ENCODE measurements around the gene SMIM3. TPM values are rescaled to one million over a fixed set of nuclear protein-coding genes. Genes with fewer than 3 reads are reported as not detected.
A peak's percentile ranks its signal among the peaks of the same experiment; 100 is the strongest.

Gene SMIM3
- polyA plus RNA-seq, 4 donors: 14.2 to 24.6 (median 20.3) TPM

DNA sequence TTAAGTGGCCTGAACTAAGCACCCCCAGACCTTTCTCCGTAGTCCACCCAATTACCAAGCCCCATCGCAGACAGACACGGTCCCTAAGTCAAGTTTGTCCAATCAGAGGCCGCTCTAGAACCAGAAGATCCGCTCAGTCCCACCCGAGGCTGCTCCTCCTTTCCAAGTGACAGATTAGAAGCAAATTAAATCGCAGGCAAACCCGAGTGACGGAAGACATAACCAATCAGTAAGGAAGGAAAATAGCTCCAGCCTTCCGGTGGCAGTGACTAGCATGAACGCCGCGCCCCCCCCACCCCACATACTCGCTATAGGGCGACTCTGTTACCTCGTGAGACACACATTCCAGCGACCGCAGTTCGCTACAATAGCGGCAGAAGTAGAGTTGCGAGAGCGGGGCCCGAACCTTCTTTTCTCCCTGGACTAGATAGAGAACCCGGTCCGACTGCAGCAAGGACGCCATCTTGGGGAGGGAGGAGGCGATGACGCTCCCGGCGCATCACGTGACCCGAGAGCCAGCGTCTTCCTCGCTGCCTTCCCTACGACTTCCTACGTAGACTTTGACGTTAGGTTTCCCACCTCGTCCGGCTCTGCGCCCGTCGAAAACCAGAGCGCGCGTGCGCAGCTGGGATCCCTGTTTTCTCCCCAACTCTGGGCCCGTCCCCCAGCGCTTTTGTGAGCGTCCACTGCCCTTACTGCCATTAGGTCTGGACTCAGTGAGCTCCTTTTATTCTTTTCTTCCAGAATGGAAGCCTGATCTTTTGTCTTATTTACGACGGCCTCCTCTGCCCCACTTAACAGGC is 19.8 kb upstream of the SMIM3 start, which contains the start of gene DCTN4:
Gene DCTN4, minus strand, starts transcription at position 487 of the 803 bp plus-strand sequence. Its CDS starts 24 bp downstream, at position 463.
- Histone ChIP-seq H3K36me3 (ENCODE audit: control insufficient read depth in 3 of 3, insufficient read depth in 2 of 3, low read depth in 1 of 3, low read length in 3 of 3) (peaks cover 0 to 9% (median 6%) of the 10 kb centered on the region in 3 donors), H3K4me1 (ENCODE audit: control insufficient read depth in 3 of 3, insufficient read depth in 2 of 3, low read depth in 1 of 3, low read length in 2 of 3) (peaks cover 0 to 23% (median 7%) of the 10 kb centered on the region in 3 donors), H3K27ac (ENCODE audit: low read depth in 1 of 3, low read length in 2 of 3) (peak within 1 kb of the TSS; percentile 84 to 95 (median 93)), H3K27me3 (ENCODE audit: control insufficient read depth in 3 of 3, insufficient read depth in 3 of 3, low read length in 3 of 3) (no peaks in the 10 kb centered on the region), H3K9me3 (ENCODE audit: control insufficient read depth in 2 of 2, insufficient read depth in 1 of 2, low read depth in 1 of 2, low read length in 1 of 2) (no peaks in the 10 kb centered on the region), H3K4me3 (ENCODE audit: low read depth in 1 of 3, low read length in 3 of 3) (peak within 1 kb of the TSS; percentile 45 to 81 (median 81))
- 1 to 2% (median 1%) methylated on average over 48 to 51 of the region's 51 CpGs for WGBS, 3 donors
- FAIRE-seq (no peak), DNase-seq (peak; percentile 99 to 100)

DNA sequence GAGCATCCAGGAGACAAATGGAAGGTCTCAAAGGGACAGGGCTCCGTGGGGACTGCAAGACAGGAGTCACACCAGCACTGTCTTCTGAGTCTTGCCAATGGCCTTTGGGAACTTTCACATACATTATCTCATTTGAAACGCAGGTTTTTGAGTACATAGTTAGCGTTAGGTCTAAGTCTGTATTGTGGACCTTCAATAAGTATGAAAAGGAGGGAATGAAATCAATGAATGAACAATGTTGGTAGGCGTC is 19.3 kb upstream of the SMIM3 start:
- peak overlapping the region; percentile 84 to 95 (median 93) for H3K27ac ChIP-seq (ENCODE audit: low read depth in 1 of 3, low read length in 2 of 3)
- H3K4me3 ChIP-seq (ENCODE audit: low read depth in 1 of 3, low read length in 3 of 3): peak overlapping the region in 2 of 3 donors; percentile 81
- peaks cover 0 to 28% (median 3%) of the 10 kb centered on the region in 3 donors for H3K4me1 ChIP-seq (ENCODE audit: control insufficient read depth in 3 of 3, insufficient read depth in 2 of 3, low read depth in 1 of 3, low read length in 2 of 3)
- no peaks in the 10 kb centered on the region for H3K9me3 ChIP-seq (ENCODE audit: control insufficient read depth in 2 of 2, insufficient read depth in 1 of 2, low read depth in 1 of 2, low read length in 1 of 2)
- DNase-seq: no peak
- WGBS, 3 donors: 53 to 78% (median 59%) methylated on average over 4 of the region's 4 CpGs
- peaks cover 0 to 9% (median 3%) of the 10 kb centered on the region in 3 donors for H3K36me3 ChIP-seq (ENCODE audit: control insufficient read depth in 3 of 3, insufficient read depth in 2 of 3, low read depth in 1 of 3, low read length in 3 of 3)
- H3K27me3 ChIP-seq (ENCODE audit: control insufficient read depth in 3 of 3, insufficient read depth in 3 of 3, low read length in 3 of 3): no peaks in the 10 kb centered on the region
- FAIRE-seq: no peak

DNA sequence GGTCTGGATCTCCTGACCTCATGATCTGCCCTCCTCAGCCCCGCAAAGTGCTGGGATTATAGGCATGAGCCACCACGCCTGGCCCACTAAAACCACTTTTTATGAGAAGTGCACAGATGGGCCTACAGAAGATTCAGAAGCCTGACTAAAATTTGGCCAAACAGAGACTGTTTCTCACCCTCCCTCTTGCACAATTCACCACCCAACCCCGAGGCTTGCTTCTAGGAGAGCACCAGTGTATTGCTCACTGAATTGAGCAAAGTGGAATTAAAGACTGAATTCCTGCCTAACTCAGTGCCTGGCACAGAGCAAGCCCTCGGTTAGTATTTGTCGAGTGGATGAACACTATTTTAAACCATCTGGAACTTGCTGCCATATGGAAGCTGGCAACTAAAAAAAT is 16.3 kb upstream of the SMIM3 start:
- 89 to 93% (median 90%) methylated on average over 5 of the region's 5 CpGs for WGBS, 3 donors
- DNase-seq (no peak), FAIRE-seq (no peak)
- Histone ChIP-seq H3K27ac (ENCODE audit: low read depth in 1 of 3, low read length in 2 of 3) (no peak overlapping the region), H3K4me1 (ENCODE audit: control insufficient read depth in 3 of 3, insufficient read depth in 2 of 3, low read depth in 1 of 3, low read length in 2 of 3) (peaks cover 0 to 36% (median 2%) of the 10 kb centered on the region in 3 donors), H3K9me3 (ENCODE audit: control insufficient read depth in 2 of 2, insufficient read depth in 1 of 2, low read depth in 1 of 2, low read length in 1 of 2) (peaks cover 0 to 4% of the 10 kb centered on the region in 2 donors), H3K27me3 (ENCODE audit: control insufficient read depth in 3 of 3, insufficient read depth in 3 of 3, low read length in 3 of 3) (no peaks in the 10 kb centered on the region), H3K36me3 (ENCODE audit: control insufficient read depth in 3 of 3, insufficient read depth in 2 of 3, low read depth in 1 of 3, low read length in 3 of 3) (no peaks in the 10 kb centered on the region), H3K4me3 (ENCODE audit: low read depth in 1 of 3, low read length in 3 of 3) (no peak overlapping the region)

DNA sequence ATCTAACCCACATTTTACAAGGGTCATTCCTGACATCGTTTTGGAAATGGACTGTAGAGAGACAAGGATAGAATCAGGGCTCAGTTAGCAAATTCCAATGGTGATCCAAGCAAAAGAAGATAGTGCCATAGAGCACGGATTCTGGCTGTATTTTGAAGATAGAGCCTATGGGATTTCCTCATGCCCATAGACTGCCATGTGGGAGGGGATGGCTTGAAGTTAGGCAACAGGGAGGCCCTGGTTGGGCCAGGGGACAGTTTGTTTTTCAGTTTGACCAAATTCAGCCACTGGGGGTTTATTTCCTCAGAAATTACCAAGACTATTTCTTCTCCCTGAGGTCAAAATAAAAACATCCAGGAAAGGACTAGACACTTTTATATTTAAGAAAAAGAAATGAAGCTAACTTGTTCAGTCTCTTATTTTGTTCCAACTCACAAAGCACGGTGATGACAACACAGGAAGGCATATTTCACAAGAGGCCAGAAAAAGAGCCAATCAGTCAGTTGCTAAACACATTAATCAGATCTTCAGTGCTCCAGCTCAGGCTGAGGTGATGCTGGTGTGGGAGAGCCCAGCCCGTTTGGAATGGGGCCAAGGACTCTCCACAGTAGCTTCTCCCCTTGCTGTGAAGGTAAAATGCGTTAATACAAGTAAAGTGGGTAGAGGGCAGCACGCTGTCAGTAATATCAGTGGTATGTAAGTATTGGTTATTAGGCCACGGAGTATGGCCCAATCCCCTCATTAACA is 15.4 kb upstream of the SMIM3 start:
- Histone ChIP-seq H3K36me3 (ENCODE audit: control insufficient read depth in 3 of 3, insufficient read depth in 2 of 3, low read depth in 1 of 3, low read length in 3 of 3) (no peaks in the 10 kb centered on the region), H3K27me3 (ENCODE audit: control insufficient read depth in 3 of 3, insufficient read depth in 3 of 3, low read length in 3 of 3) (no peaks in the 10 kb centered on the region), H3K4me3 (ENCODE audit: low read depth in 1 of 3, low read length in 3 of 3) (no peak overlapping the region), H3K4me1 (ENCODE audit: control insufficient read depth in 3 of 3, insufficient read depth in 2 of 3, low read depth in 1 of 3, low read length in 2 of 3) (peaks cover 0 to 30% (median 0%) of the 10 kb centered on the region in 3 donors), H3K9me3 (ENCODE audit: control insufficient read depth in 2 of 2, insufficient read depth in 1 of 2, low read depth in 1 of 2, low read length in 1 of 2) (peaks cover 0 to 4% of the 10 kb centered on the region in 2 donors), H3K27ac (ENCODE audit: low read depth in 1 of 3, low read length in 2 of 3) (peak overlapping the region in 2 of 3 donors; percentile 53 to 55)
- peak in 1 of 2 donors; percentile 72 for DNase-seq
- FAIRE-seq: no peak
- 52 to 60% (median 58%) methylated on average over 7 of the region's 7 CpGs for WGBS, 3 donors

DNA sequence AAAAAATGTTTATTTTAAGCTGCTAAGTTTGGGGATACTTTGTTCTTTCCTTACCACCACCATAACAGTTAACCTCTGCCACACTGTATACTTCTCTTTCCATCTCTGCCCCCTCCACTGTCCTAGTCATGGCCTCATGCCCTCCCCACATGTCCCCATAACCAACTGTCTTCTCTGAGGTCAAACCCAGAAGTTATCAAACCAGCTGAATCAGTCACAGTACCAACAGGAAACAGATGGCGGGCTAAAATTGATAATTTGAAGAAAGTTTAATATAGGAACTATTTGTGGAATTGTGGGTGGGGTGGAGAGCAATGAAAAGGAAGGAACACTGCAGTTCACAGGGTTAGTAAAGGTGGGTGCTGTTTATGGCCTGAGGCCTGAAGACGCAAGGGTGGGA is 14.0 kb upstream of the SMIM3 start:
- DNase-seq (no peak), FAIRE-seq (no peak)
- Histone ChIP-seq H3K4me3 (ENCODE audit: low read depth in 1 of 3, low read length in 3 of 3) (no peak overlapping the region), H3K27me3 (ENCODE audit: control insufficient read depth in 3 of 3, insufficient read depth in 3 of 3, low read length in 3 of 3) (no peaks in the 10 kb centered on the region), H3K9me3 (ENCODE audit: control insufficient read depth in 2 of 2, insufficient read depth in 1 of 2, low read depth in 1 of 2, low read length in 1 of 2) (peaks cover 0 to 4% of the 10 kb centered on the region in 2 donors), H3K36me3 (ENCODE audit: control insufficient read depth in 3 of 3, insufficient read depth in 2 of 3, low read depth in 1 of 3, low read length in 3 of 3) (no peaks in the 10 kb centered on the region), H3K4me1 (ENCODE audit: control insufficient read depth in 3 of 3, insufficient read depth in 2 of 3, low read depth in 1 of 3, low read length in 2 of 3) (peaks cover 0 to 27% (median 0%) of the 10 kb centered on the region in 3 donors), H3K27ac (ENCODE audit: low read depth in 1 of 3, low read length in 2 of 3) (peak overlapping the region in 2 of 3 donors; percentile 53 to 57)
- 73 to 96% (median 96%) methylated on average over 2 of the region's 2 CpGs for WGBS, 3 donors

DNA sequence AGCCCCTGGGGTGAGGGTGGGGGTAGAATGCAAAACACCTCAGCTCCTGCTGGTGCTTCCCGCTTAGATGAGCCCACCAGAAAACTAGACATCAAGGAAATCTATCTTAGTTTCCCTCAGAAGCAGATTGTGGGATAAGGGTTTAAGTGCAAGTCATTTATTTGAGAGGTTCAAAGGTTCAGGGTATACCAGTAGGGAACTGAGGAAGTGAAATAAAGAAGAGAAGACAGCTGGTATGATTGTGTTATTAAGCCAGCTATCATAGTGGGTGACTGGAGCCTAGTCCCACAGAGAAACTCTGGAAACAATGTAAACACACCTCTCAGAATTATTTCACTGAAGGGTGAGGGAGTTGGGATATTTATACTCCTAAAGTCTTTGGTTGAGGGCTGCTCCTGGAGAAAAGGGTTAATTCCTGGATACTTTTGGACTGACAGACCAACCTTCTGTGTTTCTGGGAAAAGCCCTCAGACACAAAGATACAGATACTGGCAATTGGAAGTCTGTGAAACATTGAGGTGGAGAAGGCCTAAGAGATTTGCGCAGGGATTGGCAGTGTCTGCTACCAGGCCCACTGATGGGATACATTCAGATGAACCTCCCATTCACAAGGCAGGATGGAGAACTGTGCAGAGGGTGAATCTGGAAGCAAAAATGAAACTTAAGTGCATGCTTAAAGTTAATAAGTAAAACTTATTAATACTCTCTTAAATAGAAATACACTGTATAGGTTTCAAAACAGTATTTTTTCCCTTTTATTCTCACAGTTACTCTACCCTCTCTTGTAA is 13.4 kb upstream of the SMIM3 start:
- Histone ChIP-seq H3K4me3 (ENCODE audit: low read depth in 1 of 3, low read length in 3 of 3) (no peak overlapping the region), H3K9me3 (ENCODE audit: control insufficient read depth in 2 of 2, insufficient read depth in 1 of 2, low read depth in 1 of 2, low read length in 1 of 2) (peaks cover 0 to 4% of the 10 kb centered on the region in 2 donors), H3K27me3 (ENCODE audit: control insufficient read depth in 3 of 3, insufficient read depth in 3 of 3, low read length in 3 of 3) (no peaks in the 10 kb centered on the region), H3K27ac (ENCODE audit: low read depth in 1 of 3, low read length in 2 of 3) (peak overlapping the region in 2 of 3 donors; percentile 53 to 57), H3K4me1 (ENCODE audit: control insufficient read depth in 3 of 3, insufficient read depth in 2 of 3, low read depth in 1 of 3, low read length in 2 of 3) (peaks cover 0 to 27% (median 0%) of the 10 kb centered on the region in 3 donors), H3K36me3 (ENCODE audit: control insufficient read depth in 3 of 3, insufficient read depth in 2 of 3, low read depth in 1 of 3, low read length in 3 of 3) (no peaks in the 10 kb centered on the region)
- 74 to 94% (median 88%) methylated on average over 2 of the region's 2 CpGs for WGBS, 3 donors
- no peak for FAIRE-seq
- no peak for DNase-seq

DNA sequence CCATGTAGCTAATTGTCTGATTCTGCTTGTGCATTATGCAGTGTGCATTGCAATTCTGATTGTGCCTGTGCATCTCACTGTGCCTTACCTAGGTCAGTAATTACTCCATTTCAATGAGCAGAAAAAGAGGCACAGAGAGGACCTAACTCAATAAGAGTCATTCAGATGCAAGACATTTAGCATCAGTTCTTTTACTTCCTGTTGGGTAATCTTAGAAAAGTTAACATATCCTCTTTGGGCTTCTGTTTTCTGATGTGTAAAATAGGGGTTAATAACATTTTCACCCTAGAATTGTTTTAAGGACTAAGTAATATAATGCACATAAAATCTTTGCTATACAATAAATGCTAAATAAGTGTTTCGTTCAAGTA is 12.8 kb upstream of the SMIM3 start:
- FAIRE-seq (no peak), DNase-seq (no peak)
- Histone ChIP-seq H3K36me3 (ENCODE audit: control insufficient read depth in 3 of 3, insufficient read depth in 2 of 3, low read depth in 1 of 3, low read length in 3 of 3) (no peaks in the 10 kb centered on the region), H3K27ac (ENCODE audit: low read depth in 1 of 3, low read length in 2 of 3) (no peak overlapping the region), H3K4me1 (ENCODE audit: control insufficient read depth in 3 of 3, insufficient read depth in 2 of 3, low read depth in 1 of 3, low read length in 2 of 3) (peaks cover 0 to 27% (median 0%) of the 10 kb centered on the region in 3 donors), H3K27me3 (ENCODE audit: control insufficient read depth in 3 of 3, insufficient read depth in 3 of 3, low read length in 3 of 3) (no peaks in the 10 kb centered on the region), H3K4me3 (ENCODE audit: low read depth in 1 of 3, low read length in 3 of 3) (no peak overlapping the region), H3K9me3 (ENCODE audit: control insufficient read depth in 2 of 2, insufficient read depth in 1 of 2, low read depth in 1 of 2, low read length in 1 of 2) (peaks cover 0 to 4% of the 10 kb centered on the region in 2 donors)
- 86 to 93% (median 88%) methylated on average over 1 of the region's 1 CpG for WGBS, 3 donors

DNA sequence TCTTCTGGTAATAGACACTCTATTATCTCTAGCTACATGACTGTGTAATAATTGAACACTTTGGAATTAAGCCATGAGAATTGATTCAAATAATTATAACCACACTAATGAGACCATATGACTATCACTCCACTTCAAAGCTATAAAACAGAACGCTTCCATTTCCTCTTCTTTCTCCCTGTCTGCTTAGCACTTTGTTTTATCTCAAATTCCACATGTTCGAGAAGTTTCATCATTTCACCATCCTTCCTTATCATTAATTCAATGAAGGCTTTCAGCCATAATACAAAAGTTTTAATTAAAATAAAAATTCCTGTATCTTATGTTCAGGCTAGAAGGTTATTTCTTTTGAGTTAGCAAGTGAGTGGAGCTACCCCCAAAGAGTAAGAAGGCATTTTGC is 12.3 kb upstream of the SMIM3 start:
- H3K9me3 ChIP-seq (ENCODE audit: control insufficient read depth in 2 of 2, insufficient read depth in 1 of 2, low read depth in 1 of 2, low read length in 1 of 2): peaks cover 0 to 4% of the 10 kb centered on the region in 2 donors
- H3K36me3 ChIP-seq (ENCODE audit: control insufficient read depth in 3 of 3, insufficient read depth in 2 of 3, low read depth in 1 of 3, low read length in 3 of 3): no peaks in the 10 kb centered on the region
- H3K27me3 ChIP-seq (ENCODE audit: control insufficient read depth in 3 of 3, insufficient read depth in 3 of 3, low read length in 3 of 3): no peaks in the 10 kb centered on the region
- WGBS, 3 donors: 23 to 49% (median 46%) methylated on average over 2 of the region's 2 CpGs
- FAIRE-seq (no peak), DNase-seq (no peak)
- H3K4me3 ChIP-seq (ENCODE audit: low read depth in 1 of 3, low read length in 3 of 3): no peak overlapping the region
- peaks cover 0 to 27% (median 0%) of the 10 kb centered on the region in 3 donors for H3K4me1 ChIP-seq (ENCODE audit: control insufficient read depth in 3 of 3, insufficient read depth in 2 of 3, low read depth in 1 of 3, low read length in 2 of 3)
- no peak overlapping the region for H3K27ac ChIP-seq (ENCODE audit: low read depth in 1 of 3, low read length in 2 of 3)

All from small intestine (tissue), 7 donors.